RWPE1 (cell line): ENCODE data around the gene MAP3K8.

ENCODE experiments used
- CTCF ChIA-PET: fragments of 350-600 bp; sonication (Branson Sonifier 250); formaldehyde crosslinking; extraction: SDS; loops from one replicate; lab custom pipeline; 2021; lab: Yijun Ruan, JAX
- POLR2A ChIA-PET: fragments of 400-600 bp; formaldehyde crosslinking; extraction: SDS; loops from one replicate; lab custom pipeline; 2020; ENCODE audit warnings: antibody characterized with exemption; ENCODE audit not compliant: low non-redundant PET; lab: Yijun Ruan, JAX
- DNase-seq: peaks from one replicate; pipeline ENCODE4 v3.0.0; 2012; ENCODE audit warnings: low spot score
- H3K27ac ChIP-seq: fragments of 450-650 bp; 2 replicates; pipeline ENCODE4 v1.5.1; 2017
- CTCF ChIP-seq: fragments of 450-650 bp; conservative IDR thresholded peaks from 2 replicates; pipeline ENCODE4 v1.5.1; 2017; ENCODE audit warnings: low read depth, mild to moderate bottlenecking

The MAP3K8 gene

GRCh38 chr10:30403494-30403893 is 30.5 kb upstream of the MAP3K8 start:
- DNase-seq = no peak
- ChIA-PET POLR2A (no interaction called here), CTCF (no interaction called here)
- TF ChIP-seq CTCF = no peak
- no peak overlapping the region for H3K27ac ChIP-seq

- ChIA-PET CTCF (interaction anchor here (1.1 to 1.2 kb wide), 2 partner anchors 9 to 12 kb away, joined by 4 to 5 read pairs; no protein-coding TSS in a partner anchor), POLR2A (no interaction called here)
- H3K27ac ChIP-seq = no peak overlapping the region
- no peak for TF ChIP-seq CTCF
- no peak for DNase-seq
Measured at GRCh38 chr10:30404540-30404939, 29.4 kb upstream of the MAP3K8 start.

- ChIA-PET POLR2A (no interaction called here), CTCF (interaction anchor here (0.6 kb wide), 1 partner anchor 19 kb away, joined by 3 read pairs; no protein-coding TSS in a partner anchor)
- TF ChIP-seq CTCF = no peak
- H3K27ac ChIP-seq = no peak overlapping the region
- no peak for DNase-seq
Measured at GRCh38 chr10:30411263-30411662, 22.7 kb upstream of the MAP3K8 start.

GRCh38 chr10:30412901-30413300 is 21.1 kb upstream of the MAP3K8 start:
- no peak for DNase-seq
- POLR2A ChIA-PET = no interaction called here
- CTCF ChIA-PET = interaction anchor here (0.7 to 1.6 kb wide), 3 partner anchors 8 to 178 kb away, joined by 3 to 10 read pairs (median 4); no protein-coding TSS in a partner anchor
- TF ChIP-seq CTCF = no peak
- no peak overlapping the region for H3K27ac ChIP-seq

GRCh38 chr10:30413996-30414576 is 19.9 kb upstream of the MAP3K8 start:
- no peak overlapping the region for H3K27ac ChIP-seq
- DNase-seq = peak; percentile 69
- ChIA-PET POLR2A (no interaction called here), CTCF (interaction anchor here (0.6 to 1.6 kb wide), 10 partner anchors 9 to 177 kb away, joined by 3 to 10 read pairs (median 4); no protein-coding TSS in a partner anchor)
- peak; percentile 85 for TF ChIP-seq CTCF

GRCh38 chr10:30415593-30415992 is 18.4 kb upstream of the MAP3K8 start:
- no peak overlapping the region for H3K27ac ChIP-seq
- no peak for TF ChIP-seq CTCF
- ChIA-PET CTCF (no interaction called here), POLR2A (no interaction called here)
- DNase-seq = no peak
